HG02798 (cell line): Measurements from ENCODE around the gene POFUT1.
"Not testable (repeated sequence)": the region's sequence is repeated elsewhere in the genome, so short reads cannot be mapped to it uniquely, and the experiment has no call there.

Experiments
- ATAC-seq: cut with Tn5 transposase; IDR thresholded peaks from one replicate; pipeline ENCODE4 v1.9.1; 2021; ENCODE audit warnings: mild to moderate bottlenecking; ENCODE audit not compliant: unreplicated experiment, poor library complexity

POFUT1 gene

DNA sequence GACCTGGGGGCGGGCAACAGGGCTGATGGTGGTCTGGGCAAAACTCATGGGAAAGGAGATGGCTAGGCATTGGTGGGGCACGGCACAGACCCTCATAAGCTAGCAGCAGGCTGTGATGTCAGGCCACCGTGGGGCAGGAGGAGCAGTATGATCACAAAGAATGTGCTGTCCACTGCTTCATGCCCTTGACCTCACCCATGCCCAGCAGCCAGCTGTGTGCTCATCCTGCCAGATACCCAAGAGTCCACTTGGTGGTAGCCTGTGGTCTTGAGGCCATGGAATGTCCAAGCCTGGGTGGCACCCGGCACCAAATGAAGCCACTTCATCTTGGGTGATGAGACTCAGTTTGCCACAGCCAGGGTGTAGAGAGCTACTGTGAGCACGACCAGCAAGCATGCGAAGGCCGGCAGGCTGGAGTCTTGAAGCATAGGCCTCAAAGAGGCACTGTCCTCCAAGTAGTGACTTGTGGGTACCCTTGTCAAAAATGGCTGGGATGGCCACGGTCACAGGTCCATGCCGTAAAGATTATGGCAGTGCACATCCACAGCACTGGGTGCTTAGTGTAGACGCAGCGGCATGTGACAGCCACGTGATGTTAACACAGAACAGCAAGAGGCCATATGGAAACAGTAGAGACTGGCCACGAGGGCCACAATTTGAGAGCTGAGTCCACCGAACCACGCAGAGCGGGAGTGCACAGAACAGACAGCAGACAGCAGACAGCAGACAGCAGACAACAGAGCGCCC, 19.1 kb upstream of the POFUT1 start:
- no peak for ATAC-seq

DNA sequence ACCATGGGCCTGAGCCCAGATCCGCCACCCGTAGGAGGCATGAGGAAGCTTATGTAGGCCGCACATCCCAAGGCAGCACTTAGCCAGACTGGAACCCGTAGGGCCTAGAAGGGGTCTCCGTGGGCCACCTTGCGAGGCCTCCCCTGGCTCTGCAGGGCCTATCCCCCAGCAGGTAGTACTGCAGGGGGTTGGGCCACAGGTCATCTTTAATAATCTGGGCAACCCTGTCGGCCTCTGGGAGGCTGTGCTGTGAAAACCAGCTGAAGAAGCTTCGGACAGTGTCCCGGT, 18.6 kb upstream of the POFUT1 start:
- ATAC-seq = no peak

DNA sequence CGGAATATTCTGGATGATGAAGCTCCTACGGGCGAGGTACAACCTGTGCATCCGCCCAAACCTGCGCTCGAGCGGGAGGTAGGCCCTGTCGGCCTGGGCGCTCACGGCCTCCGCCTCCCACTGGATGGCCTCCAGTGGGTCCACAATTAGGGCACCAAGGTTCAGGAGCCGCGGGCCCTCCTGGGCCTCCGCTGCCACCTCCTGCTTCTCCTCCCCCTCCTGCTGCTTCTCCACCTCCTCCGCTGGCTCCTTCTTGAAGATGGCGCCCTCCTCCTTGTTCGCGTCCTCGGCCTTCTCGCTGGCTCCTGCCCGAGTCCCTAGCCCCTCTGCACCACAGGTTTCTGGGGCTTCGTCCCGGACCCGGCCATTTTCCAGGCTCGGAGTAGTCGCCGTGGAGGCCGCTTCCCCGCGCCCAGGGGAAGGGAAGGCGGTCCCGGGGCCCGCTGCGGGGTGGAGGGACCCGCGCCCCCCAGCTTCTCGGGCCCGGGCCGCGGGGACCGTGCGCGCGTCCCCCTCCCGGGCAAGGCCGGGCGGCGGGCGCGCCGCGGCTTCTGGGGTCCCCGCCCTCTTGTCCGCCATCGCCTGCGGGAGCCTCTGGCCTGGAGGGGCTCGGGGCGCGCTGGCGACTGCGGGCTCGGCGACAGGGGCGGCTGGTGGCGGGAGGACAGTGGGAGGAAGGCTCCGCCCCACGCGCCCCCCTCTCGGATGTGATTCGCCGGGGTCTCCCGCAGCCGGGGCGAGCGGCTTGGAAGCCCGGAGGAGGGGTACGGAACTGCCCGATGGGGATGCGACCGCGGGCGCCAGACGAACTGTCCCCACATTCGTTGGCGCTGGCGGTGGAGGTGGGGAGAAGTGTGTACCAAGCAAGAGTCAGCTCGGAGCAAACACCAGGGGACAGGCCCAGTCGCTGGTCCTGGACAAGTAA, 17.7 kb upstream of the POFUT1 start:
- no peak for ATAC-seq

DNA sequence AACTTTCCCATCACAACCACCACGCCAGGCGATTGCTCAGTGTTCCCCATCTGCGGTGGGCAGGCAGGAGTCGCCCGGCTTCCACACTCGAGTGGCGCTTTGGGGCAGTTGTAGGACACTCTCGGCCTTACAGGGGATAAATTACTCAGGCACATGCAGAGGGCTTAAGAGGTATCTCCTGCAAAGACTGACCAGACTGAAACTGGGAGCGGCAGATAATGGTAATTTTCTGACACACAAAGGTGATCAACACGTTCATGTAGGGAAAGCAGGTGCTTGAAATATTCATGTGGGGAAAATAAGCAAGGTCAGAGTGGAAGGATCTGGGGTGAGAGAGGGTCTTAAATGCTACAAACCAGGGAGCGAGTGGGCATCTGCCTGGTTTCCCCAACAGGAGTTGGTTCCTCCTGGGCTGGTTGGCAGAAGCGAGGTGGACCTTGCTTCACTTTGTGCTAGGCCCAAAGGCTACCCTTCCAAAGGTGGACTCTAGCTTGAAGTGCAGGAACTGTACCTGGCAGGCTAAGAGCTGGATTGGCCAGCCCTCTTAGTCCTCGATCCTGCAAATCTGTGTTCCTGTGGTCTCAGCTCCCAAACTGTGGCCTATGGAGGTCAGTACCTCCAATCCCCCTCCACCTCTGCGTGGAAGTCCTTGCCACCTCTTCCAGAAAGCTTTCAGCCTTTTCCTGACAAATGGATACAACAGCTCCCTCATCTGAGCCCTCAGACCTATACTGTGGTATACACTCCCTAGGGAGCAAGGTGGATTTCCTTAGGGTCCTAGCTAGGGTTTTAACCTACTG, 16.9 kb upstream of the POFUT1 start:
- no peak for ATAC-seq

DNA sequence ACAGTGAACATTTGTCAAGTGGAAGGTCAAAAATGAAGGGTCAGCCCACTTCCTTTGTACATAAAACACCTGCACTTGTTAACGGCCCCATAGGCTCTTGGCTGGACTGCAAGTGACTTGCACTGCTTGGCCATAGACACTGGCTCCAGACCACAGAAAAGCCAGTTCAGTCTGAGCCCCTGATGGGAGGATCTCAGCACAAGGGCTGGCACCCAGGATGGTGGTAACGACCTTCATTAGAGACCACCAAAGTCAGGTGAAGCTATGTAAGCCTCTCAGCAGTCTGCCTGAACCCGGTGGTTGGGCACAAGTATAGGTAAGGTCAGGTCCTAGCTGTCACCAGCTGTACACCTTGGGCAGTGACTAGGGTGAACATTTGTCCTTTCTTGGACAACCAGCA, 16.3 kb upstream of the POFUT1 start:
- ATAC-seq = no peak

DNA sequence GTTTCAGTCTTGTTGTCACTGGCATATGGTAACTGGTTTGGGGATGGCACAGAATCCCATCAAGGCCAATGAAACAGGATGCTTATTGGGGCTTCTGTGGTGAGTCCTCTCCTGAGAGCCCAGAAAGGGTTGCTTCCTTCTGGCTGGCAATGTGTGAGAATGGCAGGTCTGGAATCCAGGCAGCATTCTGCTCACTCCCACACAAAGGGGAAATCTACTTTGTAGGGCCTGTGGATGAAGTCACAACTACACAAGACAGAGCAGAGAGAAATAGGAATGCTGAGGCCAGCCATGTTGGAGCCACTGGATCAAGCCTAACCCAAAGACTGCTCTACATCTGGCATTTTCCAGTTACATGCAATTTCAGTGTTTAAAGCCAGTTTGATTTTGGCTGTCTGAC, 15.8 kb upstream of the POFUT1 start:
- no peak for ATAC-seq

DNA sequence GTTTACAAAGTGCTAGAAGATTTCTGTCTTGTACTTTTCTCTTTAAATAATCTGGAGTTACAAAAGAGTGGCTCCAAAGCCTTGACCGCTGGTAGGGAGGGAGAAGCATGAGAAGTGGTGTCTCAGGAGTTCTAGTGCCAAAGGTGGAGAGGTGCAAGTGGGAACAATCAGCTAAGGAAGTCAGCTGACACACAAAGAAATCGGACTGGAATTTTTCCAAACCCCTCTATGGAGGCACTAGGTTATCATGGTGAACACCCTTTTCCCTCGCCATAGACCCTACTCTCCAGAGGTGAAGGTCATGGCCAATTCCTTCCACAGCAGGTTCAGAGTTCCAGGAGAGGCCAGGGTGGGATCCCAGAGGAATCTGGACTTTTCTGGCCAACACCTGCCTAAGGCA, 15.0 kb upstream of the POFUT1 start:
- no peak for ATAC-seq

DNA sequence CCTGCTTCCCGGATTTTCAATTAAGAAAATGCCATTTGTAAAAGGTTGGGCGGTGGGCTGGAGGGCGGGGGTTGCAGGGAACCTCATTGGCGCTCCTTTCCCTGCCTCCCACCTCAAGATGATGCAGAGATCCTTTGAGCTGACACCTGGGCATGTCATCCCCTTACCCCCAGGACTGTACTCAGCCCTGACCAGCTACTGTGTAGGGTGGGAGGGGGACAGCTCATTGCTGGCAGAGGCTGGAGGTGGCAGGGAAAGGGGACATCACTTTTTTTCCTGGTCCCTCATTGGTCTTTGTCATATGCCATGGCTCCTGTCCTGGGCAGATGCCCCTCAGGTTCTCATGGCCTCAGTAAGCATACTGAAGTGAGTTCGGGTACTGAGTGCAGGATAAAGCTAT, 14.3 kb upstream of the POFUT1 start:
- not testable (repeated sequence) for ATAC-seq

DNA sequence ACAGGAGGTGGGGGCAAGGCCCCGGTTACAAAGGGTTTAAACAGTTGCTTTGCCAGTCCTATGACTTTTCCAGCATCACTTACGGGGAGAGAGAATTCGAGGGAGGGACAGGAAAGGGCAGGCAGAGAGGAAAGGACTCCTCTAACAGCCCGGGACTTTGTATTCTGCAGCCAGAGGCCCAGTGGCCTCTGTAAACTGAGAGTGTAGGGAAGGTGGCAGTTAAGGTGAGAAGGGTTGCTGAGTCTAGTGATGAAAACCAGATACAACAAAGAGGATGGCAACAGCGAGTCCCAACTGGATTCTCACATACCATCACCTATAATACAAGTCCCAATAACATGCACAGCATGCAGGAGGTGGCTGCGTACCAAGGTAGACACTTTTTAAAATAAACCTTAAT, 13.7 kb upstream of the POFUT1 start:
- no peak for ATAC-seq

DNA sequence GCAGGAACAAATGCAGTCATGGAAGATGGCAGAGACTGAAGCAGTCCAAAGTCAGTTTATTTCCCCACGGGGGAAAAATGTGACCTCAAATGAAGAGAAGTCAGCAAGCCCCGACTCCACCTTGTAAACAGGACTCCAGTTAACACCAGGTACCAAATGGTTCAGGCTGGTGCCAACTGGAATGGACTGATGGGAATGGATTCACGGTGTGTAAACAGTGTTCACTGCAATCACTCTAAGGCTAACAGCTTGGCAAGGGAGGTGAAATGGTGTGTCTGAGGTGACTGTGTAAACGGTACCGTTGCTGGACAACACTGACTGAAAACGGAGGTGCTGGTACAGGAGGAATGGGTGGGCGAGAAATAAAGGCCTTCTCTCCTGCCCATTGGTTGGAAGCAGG, 12.1 kb upstream of the POFUT1 start:
- ATAC-seq = no peak

DNA sequence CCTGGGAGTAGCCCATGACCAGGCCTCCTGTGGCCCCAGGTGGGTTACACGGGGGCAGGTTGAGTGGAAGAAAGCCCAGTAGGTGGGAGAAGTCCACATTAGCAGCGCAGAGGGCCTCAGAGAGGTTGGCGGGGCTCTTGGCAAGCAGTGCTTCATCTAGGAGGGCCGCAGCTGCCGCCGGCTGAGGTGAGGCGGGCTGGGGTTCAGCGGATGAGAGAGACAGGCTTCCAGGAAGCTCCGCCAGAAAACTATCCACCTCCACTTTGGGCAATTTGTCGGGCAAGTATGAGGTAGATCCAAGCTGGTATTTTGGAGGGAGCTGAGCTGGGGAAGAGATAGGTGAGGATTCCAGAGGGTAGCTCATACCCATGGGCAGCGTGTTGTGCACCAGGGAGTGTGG, 11.1 kb upstream of the POFUT1 start:
- not testable (repeated sequence) for ATAC-seq

DNA sequence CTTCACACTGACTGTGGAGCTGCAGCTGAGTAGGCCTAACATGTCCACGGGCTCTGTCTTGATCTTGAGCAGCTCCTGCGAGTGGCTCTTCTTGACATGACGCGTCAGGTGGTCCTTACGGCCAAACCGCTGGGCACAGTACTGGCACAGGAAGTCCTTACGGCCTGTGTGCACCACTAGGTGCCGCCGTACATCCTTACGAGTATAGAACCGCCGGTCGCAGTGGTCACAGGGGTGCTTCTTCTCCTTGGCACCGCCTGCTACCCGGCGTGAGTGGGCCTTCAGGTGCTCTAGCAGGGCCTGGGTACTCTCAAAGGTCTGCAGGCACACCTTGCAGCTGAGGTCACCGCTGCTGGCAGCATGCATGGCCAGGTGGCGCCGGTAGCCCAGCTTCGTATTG, 10.5 kb upstream of the POFUT1 start:
- not testable (repeated sequence) for ATAC-seq

DNA sequence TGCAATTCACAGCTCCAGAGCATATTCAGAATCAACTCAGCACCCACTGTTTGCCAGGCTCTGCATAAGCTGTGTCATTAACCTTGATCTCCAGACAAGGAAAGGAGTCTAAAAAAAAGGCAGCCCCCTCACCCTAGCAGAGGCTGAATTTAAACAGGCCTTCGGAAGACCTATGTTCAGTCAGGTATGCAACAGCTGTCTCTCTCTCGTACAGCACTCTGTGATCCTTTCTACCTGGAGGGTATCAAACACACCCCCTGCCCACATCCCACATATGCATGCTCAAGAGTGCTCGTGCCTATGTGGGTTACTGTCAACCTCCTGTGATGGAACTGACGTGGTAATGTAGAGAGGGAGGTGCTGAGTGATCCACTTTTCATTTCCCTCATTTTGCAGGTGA, 8.7 kb upstream of the POFUT1 start:
- no peak for ATAC-seq

DNA sequence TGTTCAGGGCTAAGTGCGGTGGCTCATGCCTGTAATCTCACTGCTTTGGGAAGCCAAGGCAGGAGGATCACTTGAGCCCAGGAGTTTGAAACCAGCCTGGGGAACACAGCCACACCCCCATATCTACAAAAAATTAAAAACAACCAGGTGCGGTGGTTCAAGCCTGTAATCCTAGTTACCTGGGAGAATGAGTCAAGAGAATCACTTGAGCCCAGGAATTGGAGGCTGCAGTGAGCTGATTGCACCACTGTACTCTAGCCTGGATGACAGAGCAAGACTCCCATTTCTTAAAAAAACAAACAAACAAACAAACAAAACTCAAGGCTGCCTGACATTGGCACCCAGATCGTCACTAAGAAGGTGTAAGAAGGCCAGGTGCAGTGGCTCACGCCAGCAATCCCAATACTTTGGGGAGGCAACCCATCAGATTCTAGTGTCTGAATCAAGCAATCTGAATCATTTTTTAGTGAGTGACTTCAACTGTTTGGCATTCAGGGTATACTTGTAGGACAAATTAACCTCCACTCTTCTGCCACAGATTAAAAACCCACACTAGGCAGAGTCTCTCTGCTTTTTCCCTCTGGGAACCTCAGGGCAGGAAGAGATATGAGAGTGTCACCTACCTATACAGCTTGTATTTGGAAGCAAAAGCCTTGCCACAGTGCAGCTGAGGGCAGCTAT, 6.2 kb upstream of the POFUT1 start:
- ATAC-seq = no peak

DNA sequence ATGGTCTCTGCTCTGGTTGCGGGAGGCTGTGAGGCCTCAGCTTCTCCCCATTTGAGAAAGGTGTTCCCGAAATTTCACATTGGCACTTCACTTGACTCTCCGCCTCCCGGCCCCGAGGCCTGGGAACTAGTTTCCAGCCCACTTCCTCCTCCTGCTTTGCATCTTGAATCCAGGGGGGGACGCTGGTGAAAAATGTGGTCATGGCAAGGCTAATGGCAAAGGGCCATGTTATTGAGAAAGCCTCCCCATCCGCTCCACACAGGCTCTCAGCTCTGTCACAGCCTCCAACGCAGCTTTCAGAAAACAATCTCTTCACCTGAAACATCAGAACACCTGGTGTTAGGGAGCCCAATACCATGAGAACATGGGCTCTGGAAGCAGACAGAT, 5.7 kb upstream of the POFUT1 start:
- no peak for ATAC-seq

DNA sequence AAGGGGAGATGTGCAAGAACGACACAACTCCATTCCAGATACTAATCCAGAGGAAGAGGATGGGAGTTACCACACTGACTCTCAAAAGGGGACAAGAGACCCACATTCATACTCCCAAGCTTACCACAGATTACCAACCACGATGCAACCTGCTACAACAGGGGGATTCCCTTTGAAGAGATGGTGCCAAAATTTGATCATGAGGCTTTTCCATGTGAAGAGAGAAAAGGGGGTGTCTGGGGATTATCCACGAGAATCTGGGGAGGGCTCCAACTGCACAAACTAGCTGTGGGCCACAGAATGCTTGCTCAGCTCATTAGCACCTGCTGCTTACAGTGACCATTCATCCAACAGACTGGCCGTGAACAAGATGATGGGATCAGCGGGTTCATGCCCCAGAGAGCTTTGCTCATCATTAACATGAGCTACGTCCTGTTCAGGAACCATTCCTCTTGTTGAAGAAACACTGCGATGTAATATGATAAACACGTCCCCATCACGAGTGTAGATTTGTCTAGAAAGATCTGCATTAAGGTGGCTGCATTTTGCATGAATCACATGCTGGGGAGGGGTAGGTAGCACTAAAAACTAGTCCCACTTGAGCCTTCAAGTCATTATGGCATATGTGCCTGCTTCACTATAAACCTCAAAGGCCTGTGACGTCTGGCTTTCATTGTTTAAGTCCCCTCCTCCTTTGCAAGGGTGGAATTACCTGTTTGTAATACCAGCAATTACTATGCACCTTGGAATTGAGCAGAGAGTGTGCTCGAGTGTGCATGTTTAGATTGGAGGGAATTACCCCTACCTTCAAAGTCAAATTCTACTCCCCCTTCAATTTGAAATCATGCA, 4.1 kb upstream of the POFUT1 start:
- no peak for ATAC-seq

DNA sequence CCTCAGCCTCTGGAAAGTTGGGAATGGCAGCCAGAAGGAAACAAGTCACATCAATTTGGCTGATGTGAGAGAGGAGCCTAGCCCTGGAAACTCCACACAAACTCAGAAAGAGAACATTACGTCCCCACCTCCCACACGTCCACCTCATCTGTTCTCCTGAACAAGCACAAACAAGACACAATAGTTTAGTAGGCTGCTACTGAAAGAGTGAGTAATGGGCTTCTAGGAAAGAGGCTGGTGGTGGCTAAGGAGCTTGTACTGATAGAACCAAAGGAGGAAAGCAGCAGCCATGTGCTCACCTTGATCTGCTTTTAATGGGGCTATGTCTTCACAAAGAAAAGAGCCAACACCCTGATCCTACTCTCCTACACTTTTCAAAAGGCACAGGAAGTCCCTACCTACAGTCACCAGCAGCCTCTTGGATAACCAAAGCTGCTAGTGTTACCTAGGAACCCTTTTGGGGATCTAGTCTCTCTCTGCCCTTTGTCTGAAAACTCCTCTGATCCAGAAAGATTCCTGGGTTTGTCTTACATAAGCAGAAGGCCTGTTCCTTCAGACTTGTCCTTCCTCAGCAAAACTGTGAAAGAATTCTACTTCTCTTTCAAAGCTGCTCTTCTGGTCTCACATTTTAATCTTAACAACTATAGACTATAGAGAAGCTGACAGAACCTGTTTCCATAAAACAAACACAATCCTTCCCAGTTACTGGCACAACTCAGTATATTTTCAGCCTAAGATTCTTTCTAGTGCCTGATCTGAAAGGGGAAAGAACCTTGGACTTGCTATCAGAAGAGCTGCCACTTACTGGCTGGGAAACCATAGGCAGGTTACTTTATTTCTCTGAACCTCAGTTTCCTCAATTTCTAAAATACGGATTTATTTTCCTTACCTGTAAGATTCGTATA, 3.2 kb upstream of the POFUT1 start:
- ATAC-seq = no peak

DNA sequence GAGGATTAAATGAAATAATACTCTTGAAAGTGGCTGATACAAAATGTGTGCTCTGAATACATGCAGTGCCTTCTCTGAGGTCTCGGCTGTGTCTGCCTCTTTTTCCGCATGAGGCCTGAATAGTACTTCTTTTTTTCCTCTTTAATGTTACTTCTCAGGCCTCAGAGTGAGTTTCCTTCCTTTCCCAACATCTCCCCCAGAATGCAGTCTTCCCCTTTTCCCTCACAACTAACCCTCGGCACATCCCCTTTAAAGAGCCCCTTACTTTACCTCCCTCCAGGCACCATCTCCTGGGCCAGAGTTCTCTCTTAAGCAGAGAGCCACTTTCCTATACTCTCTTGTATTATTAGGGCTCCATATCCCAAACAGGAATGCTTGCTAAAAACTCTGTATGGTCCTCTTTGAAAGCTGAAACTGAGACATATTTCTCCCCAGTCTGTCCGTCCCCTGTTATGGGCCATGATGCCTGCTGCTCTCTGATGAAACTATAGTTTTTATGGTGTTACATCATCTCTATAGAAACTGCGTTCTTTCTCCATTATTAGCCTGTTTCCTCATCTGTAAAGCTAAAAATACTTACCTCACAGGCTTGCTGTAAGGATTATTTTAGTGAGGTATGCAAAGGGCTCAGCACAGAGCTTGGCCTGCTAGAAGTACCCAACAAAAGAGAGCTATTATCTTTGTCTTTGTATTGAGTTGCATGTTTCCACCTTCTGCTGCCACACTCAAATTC, 2.4 kb upstream of the POFUT1 start:
- ATAC-seq = no peak
